ENCODE data around the gene ARHGAP10.
A peak's percentile ranks its signal among the peaks of the same experiment; 100 is the strongest.

Gene ARHGAP10

DNA sequence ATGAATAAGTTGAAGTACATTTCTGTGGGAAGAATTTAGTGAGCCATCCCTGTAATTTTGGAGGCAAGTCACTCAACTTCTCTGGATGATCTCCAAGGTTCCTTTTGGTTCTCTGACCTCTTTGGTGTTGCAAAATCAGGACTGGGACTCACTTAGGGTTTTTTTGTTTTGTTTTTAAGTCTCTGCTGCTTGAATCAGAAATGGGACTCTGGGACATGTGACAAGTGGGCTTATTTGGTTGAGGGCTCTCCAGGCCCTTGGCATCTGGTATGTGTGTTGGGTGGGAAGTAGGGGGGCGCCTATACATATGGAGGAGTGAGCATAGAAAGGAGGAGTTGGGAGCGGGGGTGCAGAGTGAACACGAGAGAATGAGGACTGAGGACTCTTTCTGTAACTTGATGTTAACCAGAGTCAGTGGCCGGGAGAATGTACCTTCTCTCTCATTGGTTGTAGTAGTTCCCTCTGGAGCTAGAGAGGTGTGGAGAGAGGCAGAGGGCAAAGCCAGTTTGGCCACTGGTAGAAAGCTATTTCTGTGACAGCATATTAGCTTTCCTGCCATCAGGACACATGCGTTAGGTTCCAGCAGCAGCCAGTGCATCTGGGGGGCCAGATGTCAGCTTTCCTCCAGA, 1.9 kb downstream of the ARHGAP10 start:
- DNase-seq = no peak

DNA sequence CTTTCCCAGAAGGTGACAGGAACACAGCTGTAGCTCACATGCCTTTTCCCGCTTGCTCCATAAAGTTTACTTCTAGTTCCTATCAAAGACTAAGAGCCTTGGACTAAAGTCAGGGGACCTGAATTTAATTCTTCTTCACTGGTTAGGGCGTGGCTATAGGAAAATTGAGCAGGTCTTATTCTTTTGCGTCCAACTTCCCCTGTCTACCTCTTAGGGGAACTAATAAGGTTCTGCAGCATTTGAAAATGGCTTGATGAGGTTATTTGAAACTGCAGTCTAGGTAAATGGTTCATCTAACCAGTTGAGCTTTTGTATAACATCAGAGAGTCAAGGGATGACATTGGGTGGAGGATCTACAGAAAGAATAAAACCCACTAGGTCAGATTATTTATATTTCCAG, 2.6 kb downstream of the ARHGAP10 start:
- DNase-seq = no peak

DNA sequence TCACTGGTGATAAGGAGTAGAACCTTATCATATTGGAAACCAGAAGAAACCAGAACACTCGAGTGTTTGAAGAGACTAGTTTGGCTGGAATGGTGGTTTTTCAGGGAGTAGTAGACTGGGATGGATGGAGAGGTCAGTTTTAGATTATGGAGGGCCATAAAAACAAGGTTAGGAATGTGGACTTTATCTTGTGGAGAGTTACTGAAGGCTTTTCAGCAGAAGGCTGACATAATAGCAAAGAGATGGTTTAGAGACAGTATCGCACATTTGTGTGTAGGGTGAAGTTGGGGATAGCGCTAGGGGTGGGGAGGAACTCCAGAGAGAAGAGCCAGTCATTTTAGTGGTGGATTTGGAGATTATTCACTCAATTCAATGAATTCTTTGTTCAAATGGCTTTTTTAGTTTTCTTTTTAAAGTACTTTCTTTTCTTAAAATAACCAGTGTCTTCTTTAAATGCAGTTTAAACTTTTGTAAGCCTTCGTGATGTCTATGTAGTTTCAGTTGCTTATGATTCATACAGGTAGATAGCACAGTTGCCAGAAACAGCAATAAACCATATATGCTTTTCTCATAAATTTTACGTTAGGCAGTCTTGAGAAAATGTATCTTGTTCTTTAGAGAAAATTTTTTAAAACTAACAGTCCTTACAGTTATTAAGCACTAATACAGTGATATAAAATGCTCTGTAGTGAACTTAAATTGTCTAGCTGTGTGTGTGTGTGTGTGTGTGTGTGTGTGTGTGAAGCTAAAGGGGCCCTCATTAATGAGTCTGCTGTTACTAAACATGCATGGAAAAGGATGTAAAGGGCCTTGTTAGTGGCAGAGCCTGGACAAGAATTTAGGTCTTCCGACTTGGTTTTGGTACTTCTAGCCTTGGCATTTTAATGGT, 3.8 kb downstream of the ARHGAP10 start:
- no peak for DNase-seq

DNA sequence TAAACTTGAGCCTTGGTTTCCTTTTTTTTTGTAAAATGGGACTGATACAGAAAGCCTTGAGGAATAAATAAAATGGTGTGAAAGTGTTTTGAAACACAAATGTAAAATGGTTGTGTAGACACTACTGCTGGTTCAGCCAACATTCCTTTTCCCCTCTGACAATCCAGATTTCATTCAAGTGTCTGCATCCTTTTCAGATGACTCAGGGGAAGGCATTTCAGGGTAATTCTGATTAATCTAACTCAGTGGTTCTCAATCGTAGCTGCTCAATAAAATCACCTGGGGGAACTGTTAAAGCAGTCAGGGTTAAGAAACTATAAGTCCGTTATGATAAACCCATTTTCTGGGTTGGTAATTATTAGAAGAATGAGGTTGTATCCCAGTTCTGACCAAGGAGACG, 4.6 kb downstream of the ARHGAP10 start:
- DNase-seq = no peak

DNA sequence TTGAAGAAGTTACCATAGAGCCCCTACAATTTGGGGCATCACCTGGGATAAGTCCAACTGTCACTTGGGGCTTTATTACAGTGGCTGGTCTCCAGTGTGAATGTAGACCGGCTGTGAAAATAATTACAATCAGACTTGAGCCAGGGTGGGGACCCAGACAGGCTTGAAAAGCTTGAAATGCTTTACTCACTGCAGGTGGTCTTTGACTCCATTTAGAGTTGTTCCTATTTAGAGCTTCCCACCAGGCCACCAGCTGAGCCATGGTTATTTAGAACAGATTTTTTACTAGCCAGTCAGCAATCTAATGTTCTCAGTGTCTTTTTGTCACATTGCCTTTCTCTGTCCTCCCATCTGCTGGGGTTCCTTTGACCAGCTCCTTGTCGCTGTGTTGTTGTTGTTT, 5.7 kb downstream of the ARHGAP10 start:
- DNase-seq = no peak

DNA sequence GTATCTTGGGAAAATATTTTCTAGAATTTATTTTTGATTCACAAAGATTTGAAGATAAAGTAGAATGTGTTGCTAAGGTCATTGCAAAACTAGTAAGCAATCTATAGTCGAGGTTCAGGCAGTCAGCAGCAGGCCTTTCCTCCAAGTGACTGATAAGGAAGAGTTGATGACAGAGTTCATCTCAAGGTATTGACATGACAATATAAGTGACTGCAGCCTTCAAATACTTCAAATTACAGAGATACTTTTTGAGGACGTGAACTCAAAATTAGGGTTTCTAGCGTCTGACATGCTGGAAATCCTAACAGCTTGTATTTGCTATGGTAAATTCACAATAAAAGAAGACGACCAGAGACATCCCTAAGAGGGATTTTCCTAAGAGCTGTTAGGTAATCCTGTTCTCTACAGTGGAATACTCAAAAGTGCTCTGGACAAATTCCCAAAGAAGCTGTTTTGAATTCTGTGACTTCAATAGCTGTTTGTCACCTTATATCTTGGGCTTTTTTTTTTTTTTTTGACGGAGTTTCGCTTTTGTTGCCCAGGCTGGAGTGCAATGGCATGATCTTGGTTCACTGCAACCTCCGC, 7.4 kb downstream of the ARHGAP10 start:
- DNase-seq = no peak

DNA sequence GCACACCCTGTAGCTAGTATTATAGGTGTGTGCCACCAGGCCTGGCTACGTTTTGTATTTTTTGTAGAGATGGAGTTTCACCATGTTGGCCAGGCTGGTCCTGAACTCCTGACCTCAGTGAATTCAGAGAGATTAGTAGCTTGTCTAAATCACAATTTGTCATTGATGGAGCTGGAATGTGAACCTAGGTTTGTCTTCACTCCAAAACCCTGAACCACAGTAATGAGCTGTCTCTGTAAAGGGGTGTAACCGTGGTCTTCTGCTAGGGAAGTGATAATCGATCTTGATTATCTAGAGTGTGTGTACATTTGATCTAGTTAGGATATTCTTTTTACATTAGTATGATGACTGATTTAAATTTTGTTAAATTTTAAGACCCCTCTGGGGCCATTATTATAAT, 8.3 kb downstream of the ARHGAP10 start:
- no peak for DNase-seq

DNA sequence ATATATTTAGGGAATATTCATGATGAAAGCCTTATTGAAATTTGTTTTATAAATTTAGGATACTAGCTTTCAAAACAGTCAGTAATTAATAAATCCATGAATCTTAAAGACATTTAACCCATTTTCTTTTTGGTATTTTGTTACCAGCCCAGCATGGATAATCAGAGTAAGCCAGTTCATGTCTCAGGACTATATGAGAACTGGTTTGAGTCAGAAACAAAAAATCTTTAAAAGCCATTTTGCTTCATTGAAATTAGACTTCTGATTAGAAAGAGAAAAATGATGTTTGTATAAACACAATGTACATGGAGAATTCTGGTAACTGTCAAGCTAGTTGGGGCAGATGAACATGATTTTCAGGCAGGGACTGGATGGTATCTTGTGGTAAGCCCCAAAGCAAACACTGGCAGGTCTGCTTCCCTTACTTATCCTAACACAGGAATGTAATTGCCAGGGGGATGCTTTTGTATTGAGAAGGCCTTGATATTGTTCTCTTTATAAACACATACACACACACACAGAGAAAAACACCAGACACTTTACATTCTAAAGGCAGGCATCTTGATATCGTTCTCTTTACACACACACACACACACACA, 9.4 kb downstream of the ARHGAP10 start:
- no peak for DNase-seq

DNA sequence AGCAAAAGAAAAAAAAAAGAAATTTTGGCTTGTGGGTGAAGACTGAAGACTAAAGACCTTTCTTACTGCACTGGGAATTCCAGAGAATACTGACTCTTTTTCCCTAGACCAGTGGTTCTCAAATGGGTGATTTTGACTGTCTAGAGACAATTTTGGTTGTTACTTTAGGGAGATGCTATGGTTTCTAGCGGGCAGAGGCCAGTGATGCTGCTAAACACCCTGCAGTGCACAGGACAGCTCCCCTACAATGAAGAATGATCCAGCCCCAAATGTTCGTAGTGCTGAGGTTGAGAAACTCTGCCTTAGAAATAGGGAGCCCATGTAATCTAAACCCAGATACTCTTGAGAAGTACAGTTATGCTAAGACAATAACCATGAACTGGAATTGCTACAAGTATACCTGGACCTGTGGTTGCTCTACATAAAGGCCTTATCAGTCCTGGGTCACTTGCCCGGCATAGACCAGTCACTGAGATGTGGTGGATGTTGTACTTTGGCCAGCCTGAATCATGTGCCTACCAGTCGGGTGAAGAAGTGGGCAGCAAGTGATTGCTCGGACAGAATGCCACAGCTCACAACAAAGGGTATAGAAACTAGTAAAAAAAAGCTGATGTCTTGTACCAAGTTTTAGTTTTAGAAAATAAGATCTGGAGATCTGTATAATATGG, 16.0 kb downstream of the ARHGAP10 start:
- no peak for DNase-seq

DNA sequence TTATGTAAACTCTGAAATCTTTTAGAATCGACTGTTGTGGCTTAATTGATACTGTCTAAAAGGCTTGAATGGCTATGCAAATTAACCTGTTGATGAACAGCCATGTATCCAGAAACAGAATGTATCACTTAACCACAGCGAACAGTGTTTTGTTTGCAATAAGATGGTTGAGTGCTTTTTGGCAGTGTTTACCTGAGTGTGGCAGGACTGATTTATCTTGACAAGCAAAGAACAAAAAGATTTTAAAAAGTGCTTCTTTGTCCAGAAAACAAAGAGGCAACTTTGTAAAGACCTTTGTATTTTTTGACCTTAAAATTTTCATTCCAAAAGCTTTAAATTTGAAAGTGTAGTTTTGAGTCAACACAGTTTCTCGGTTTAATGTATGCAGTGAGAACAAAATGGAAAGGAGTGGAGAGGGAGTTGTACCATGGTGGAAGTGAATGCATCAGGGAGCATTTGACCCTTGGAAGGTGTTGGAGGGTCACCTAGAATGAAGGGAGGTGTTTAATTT, 18.0 kb downstream of the ARHGAP10 start:
- no peak for DNase-seq

DNA sequence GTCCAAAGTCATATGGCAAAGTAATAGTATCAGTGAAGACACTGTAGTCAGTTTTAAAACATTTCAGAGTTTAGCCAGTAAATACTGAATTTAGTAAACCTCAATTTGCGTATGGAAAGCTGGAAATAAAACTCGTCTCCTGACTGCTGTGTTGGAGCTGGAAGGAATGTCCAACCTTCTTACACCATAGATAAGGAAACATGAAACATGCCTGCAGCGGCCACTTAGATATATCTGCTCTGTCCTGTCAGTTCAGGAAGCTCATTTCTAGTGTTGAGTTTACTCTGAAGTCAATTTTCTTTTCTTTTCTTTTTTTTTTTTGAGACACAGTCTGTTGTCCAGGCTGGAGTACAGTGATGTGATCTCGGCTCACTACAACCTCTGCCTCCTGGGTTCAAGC, 21.2 kb downstream of the ARHGAP10 start:
- DNase-seq = no peak

DNA sequence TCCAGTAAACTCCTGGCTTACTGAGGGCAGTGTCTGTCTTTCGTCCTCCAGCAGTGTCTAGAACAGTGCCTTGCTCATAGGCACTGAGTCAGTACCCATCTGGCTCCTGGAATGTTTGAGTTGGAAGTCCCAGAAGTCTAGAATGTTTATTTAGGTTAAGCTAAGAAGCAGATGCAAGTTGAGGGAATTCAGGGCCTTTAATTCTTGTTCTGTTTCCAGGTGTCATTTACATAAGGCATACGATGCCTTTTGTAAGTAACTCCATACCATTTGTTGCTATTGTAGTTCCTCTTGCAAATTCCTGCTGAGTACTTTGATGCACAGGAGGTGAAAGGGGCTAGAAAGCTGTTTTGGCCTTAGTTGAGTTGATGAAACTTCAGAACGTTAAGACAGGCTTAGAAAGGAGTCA, 22.2 kb downstream of the ARHGAP10 start:
- no peak for DNase-seq

DNA sequence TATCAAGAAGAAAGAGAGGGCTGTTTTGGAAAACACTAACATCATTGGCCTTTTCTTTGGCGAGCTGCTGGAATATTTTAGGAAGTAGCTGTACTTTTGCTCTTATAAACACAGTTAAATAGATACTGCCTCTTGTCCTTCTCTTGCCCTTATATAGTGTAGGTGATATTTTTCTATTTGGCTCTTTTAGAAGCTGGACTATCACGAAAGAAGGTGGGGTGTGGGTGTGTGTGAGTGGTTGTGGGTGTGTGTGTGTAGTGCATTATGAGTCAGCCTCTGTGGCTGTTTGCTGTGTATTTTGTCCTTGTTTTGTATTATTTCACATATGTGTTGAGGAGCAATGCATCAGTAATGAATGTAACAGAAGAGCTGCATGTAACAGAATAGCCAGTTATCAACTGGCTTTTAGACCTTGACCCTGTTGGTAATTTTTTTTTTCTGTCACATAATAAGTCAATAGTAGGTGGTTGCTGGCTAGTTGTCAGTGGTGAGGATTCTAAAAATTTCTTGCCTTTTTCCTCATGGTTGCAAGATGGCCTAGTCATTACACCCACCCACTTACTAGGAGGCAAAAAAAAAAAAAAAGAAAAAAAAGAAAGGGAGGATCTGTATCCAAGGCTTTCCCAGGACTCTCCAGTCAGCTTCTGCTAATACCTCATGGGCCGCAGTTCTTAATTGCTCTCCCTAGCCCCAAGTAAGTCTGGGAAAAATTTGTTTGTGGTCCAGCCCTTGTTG, 23.8 kb downstream of the ARHGAP10 start:
- DNase-seq = peak; percentile 8

DNA sequence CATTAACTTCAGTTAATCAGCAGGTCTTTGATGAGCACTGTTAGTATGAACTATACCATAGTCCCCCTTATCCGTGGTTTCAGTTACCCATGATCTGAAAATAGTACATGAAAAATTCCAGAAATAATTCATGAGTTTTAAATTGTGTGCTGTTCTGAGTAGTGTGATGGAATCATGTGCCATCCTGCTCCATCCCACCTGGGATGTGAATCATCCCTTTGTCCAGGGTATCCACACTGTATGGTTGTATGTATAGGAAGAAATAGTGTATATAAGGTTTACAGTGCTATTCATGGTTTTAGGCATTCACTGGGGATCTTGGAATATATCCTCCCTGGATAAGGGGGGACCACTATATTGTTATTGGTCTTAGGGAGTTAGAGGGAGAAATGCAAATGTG, 24.5 kb downstream of the ARHGAP10 start:
- DNase-seq = no peak

DNA sequence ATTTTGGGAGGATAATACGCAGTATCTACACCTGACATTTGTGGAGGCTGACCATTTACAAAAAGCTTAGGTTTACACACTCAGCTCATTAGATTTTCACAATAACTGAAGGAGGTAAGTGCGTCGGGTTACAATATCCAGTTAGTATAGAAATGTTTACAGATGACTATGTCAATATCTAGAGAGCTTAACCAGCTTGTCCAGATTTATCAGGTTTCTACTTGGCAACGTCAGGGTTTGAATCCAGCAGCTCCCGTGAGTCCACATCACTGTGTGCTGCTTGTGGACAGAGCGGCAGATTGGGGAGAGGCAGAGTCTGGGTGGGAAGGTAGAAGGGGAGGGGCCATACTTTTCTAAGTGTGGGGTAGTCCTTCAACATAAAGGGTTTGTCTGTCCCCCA, 28.3 kb downstream of the ARHGAP10 start:
- DNase-seq = no peak

DNA sequence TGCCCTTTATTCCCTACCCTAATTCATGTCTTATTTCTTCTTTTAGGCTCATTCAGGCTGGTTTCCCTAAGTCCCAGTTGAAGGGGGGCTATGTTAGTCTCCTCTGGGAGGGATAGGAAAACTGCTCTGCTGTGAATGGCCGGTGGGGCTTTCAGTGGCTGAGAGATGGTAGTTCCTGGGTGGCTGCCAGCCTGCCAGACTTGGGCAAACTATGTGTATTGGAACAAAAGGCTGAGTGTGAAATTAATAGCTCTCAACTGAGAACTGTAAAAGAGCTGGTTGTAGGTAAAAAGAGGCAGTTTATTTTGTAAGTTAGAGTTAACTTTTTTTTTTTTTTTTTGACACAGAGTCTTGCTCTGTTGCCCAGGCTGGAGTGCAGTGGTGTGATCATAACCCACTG, 28.8 kb downstream of the ARHGAP10 start:
- DNase-seq = no peak

DNA sequence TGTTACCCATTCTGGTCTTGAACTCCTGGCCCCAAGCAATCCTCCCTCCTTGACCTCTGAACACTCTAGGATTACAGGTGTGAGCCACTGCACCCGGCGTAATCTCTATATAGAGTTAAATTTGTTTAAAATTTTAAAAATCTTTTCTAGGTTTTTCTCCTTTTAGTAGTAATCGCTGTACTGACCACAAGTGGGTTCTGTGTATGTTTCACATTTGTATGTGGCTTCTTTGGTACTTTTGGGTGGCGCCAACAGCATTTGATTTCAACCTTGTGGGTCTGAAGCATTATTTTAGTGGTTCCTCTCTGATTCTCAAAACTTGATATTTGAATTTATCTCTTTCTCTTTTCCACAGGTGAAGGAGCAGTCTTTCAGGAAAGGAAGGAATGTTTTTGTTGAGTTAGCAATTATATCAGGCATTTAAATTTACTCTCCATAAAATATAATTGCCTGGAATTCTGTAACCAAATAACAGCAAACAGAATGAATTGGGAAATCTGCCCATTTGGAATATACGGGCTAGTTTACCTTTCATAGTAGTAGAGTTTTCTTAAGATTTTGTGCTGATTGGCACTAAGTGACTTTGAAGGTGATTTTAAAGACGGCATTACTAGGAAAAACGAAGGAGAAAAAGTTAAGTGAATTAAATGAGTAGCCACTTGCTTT, 29.5 kb downstream of the ARHGAP10 start:
- DNase-seq = no peak

DNA sequence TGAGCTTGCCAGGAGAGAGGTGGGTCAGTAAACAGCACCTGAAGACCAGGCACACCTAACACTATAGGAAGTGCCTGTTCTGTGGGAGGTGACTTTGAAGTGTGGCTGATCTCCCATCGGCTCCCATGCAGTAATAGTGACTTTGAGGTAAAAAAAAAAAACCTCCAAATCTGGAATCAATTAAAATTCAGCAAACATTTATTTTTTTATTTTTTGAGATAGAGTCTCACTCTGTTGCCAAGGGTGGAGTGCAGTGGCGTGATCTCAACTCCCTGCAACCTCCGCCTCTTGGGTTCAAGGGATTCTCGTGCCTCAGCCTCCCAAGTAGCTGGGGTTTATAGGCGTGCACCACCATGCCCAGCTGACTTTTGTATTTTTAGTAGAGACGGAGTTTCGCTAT, 32.4 kb downstream of the ARHGAP10 start:
- DNase-seq = no peak

DNA sequence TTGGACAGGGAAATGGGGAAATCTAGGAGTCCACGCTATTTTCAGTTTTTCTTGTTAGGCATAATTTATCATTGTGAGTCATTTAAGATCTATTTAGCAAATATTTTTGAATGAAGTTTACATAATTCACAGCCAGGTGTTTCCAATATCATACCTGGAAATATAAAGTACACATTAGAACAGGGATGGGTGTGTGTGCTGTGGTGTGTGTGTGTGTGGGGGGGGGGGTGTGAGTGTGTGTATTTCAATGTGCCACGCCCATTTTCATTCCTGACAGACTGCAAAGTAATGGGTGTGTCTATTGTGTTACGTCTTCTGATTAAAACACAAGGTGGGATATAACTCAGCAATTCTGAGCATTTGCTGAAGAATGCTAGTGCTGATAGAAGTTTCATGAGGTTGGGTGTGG, 33.2 kb downstream of the ARHGAP10 start:
- no peak for DNase-seq

DNA sequence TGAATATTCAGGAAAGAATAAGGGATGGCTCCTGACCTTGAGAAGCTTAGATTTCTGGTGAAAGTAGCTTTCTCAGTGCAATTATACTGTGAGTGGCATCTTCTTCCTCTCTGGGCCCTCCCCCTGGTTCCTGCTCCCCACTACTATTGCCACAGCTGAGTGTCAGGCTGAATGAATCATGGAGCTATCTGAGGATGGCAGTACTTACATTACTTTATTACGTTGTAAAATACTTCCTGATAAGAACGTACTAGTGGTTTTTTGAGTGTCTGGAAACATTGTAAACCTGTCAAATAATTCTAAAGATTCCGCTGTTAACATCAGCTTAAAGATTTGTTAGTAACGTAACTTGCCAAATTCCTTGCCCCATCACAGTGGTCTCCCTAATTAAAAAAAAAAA, 36.2 kb downstream of the ARHGAP10 start:
- DNase-seq = peak; percentile 18

DNA sequence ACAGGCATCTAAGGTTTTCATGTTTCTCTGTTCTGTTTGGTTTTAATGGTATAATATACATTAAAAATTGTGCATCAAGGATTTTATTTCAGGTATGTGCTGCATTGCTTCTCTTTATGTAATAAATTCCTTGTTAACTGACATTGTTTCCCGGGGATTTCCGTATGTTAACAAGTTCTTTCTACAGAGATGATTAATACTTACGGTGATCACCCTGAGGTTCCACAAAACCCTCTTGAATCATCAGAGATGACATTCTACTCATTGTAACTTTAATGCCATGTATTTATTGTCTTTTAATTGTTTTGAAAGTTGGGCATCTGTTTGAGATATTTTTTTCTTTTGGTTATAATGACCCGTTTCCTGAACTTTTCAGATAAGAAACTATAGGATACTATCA, 37.5 kb downstream of the ARHGAP10 start:
- no peak for DNase-seq

DNA sequence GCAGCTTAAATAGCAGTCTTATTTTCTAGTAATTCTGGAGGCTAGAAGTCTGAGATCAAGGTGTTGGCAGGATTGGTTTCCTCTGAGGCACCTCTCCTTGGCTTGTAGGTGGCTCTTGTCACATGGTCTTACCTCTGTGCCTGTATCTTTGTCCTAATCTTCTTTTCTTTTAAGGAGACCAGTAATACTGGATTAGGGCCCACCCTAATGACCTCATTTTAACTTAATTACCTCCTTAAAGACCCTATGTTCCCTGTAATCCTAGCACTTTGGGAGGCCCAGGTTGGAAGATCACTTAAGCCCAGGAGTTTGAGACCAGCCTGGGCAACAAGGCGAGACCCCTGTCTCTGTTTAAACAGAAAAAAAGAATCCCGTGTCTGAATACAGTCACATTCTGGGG, 38.9 kb downstream of the ARHGAP10 start:
- no peak for DNase-seq

Data from hematopoietic multipotent progenitor cell treated with erythropoietin and hydrocortisone succinate and interleukin-3 and kit ligand, for 8 days (in vitro differentiated cells).